ENCODE results near the gene KCNG2. TPM values are rescaled to one million over a fixed set of nuclear protein-coding genes. Genes with fewer than 3 reads are reported as not detected.

KCNG2 gene
- total RNA-seq, 2 donors from 2014 or later = not detected

DNA sequence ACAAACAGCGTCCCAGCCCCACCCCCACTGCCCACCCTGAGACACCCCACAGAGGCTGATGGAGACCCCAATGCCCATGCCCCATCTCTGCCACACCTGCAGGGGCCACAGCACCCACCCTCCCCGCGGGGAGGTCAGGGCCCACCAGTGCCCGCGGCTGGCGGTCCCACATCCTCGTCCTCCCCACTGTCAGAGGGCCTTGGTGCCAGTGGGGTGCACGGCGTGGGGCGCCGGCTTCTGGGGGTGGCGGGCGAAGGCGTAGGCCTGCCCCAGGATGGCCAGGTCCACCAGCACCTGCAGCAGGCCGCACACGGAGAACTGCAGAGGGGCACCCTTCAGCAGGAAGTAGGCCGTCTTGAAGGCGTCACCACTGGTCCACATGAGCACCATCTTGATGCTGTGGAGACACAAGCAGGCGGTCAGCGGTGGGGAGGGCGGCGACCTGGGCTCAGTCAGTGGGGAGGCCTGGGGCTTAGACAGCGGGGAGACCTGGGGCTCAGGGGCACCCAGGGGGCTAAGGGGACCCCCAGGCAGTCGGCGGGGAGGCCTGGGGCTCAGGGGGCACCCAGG, 106.1 kb downstream of the KCNG2 start:
- Histone ChIP-seq H3K9me3 (no peaks in the 10 kb centered on the region), H3K27me3 (no peaks in the 10 kb centered on the region), H3K4me3 (no peak overlapping the region), H3K36me3 (peaks cover 4% of the 10 kb centered on the region), H3K4me1 (peaks cover 0 to 7% of the 10 kb centered on the region in 2 donors), H3K27ac (no peak overlapping the region)
- TF ChIP-seq, protein P1, sequence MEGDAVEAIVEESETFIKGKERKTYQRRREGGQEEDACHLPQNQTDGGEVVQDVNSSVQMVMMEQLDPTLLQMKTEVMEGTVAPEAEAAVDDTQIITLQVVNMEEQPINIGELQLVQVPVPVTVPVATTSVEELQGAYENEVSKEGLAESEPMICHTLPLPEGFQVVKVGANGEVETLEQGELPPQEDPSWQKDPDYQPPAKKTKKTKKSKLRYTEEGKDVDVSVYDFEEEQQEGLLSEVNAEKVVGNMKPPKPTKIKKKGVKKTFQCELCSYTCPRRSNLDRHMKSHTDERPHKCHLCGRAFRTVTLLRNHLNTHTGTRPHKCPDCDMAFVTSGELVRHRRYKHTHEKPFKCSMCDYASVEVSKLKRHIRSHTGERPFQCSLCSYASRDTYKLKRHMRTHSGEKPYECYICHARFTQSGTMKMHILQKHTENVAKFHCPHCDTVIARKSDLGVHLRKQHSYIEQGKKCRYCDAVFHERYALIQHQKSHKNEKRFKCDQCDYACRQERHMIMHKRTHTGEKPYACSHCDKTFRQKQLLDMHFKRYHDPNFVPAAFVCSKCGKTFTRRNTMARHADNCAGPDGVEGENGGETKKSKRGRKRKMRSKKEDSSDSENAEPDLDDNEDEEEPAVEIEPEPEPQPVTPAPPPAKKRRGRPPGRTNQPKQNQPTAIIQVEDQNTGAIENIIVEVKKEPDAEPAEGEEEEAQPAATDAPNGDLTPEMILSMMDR (IDR thresholded peaks at IDR 0.05) = no peak
- peak; percentile 47 for DNase-seq (ENCODE audit: low spot score)

DNA sequence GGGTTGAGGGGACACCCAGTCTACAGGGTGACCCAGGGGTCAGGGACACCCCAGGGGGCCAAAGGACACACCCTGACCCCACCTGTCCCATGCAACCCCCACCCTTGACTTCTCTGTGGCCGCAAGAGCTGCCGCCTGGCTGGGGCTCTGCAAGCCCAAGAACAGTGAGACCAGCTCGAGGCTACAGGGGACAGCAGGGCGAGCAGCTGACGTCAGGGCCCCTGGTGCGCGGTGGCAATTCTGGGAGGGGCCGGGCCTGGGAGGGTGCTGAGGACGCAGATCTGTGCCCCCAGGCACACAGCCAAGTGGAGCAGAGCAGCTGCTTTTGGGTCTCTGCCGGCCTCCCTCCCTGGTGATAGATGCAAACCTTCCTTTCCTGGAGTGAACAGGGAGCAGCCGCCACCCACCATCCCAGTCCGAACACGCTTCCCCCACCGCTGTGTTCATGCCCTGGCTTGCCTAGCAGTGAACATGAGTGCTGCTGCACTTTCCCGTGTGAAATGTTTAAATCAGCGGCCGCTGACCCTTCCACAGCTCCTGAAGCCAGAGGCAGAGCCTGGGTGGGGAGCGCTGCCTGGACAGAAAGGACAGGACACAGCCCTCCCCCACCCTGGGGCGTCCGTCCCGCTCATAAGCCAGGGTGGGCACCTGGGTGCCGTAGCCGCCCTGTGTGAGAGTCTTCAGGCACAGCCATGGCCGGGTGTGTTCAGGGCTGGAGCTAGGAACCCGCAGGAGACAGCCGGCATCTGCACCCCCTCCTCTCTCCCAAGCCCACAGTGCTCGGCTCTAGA, 106.8 kb downstream of the KCNG2 start:
- TF ChIP-seq, protein P1 (IDR thresholded peaks at IDR 0.05) = no peak
- Histone ChIP-seq H3K36me3 (peaks cover 4% of the 10 kb centered on the region), H3K4me3 (no peak overlapping the region), H3K9me3 (no peaks in the 10 kb centered on the region), H3K4me1 (peaks cover 0 to 7% of the 10 kb centered on the region in 2 donors), H3K27ac (no peak overlapping the region), H3K27me3 (no peaks in the 10 kb centered on the region)
- DNase-seq (ENCODE audit: low spot score) = no peak

DNA sequence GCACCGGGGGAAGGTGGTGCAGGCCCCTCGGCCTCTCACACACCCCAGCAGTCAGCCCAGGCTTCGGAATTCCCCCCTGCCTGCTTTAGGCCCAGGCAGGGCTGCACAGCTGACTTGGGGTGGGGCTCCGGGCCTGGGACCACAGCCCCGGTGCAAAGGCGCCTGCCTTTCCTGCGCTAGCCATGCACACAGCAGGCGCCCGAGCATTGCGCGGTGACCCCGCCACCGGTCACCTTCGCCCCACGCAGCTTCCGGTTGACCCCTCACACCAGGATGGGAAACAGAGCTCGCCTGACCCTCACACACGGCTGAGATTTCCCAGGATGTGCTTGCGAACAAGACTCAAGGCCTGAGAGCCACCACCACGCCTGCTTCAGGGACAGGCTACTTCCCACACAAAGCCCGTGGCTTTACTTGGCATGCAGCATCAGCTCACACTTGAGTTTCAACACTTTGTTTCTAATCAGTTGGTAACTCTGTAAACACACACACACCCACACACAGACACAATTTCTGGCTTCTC, 107.7 kb downstream of the KCNG2 start:
- no peak for DNase-seq (ENCODE audit: low spot score)
- no peaks in the 10 kb centered on the region for H3K9me3 ChIP-seq
- no peaks in the 10 kb centered on the region for H3K27me3 ChIP-seq
- H3K4me1 ChIP-seq = peaks cover 0 to 7% of the 10 kb centered on the region in 2 donors
- peaks cover 4% of the 10 kb centered on the region for H3K36me3 ChIP-seq
- TF ChIP-seq, protein P1 (IDR thresholded peaks at IDR 0.05) = no peak
- H3K4me3 ChIP-seq = no peak overlapping the region
- H3K27ac ChIP-seq = no peak overlapping the region

DNA sequence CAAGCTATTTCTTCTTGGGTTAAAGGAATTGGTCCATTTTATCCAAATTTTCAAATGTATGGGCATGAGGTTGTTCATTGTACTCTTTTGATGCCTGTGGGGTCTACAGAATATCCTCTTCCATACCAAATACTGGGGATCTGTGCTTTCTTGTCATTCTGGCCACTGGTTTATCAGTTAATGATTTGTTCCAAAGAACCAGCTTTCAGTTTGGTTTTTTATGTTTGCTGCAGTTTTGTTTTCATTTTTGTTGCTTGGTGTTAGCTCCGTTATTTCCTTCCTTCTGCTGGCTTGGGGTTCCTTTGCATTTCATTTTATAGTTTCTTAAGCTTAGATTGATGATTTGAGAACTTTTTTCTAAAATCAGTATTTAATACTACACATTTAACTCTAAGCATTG, 108.3 kb downstream of the KCNG2 start:
- Histone ChIP-seq H3K36me3 (peaks cover 4% of the 10 kb centered on the region), H3K4me1 (peaks cover 0 to 7% of the 10 kb centered on the region in 2 donors), H3K27ac (no peak overlapping the region), H3K4me3 (no peak overlapping the region), H3K9me3 (no peaks in the 10 kb centered on the region), H3K27me3 (no peaks in the 10 kb centered on the region)
- no peak for DNase-seq (ENCODE audit: low spot score)
- TF ChIP-seq, protein P1 (IDR thresholded peaks at IDR 0.05) = no peak

DNA sequence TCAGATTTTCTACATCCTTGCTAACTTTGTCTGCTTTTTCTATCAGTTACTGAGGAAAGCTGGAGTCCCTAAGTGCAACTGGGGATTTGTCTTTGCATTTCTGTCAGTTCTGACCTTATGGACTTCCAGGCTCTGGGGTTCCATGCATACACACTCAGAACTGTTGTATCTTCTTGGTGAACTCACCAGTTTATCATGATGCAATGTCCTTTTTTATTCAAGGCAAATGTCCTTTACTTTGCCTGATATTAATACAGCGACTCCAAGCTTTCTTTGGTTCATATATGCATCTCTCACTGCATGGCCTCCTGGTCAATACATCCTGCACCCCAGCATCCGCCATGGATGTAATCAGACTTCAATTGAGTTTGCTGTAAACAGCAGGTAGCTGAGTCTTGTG, 109.0 kb downstream of the KCNG2 start:
- no peak overlapping the region for H3K27ac ChIP-seq
- no peak overlapping the region for H3K4me3 ChIP-seq
- H3K9me3 ChIP-seq = no peaks in the 10 kb centered on the region
- H3K36me3 ChIP-seq = peaks cover 4% of the 10 kb centered on the region
- TF ChIP-seq, protein P1 (IDR thresholded peaks at IDR 0.05) = no peak
- no peaks in the 10 kb centered on the region for H3K27me3 ChIP-seq
- peaks cover 0 to 7% of the 10 kb centered on the region in 2 donors for H3K4me1 ChIP-seq
- no peak for DNase-seq (ENCODE audit: low spot score)
